ENCODE measurements around the gene H1-8.
"Not testable (repeated sequence)": the region's sequence is repeated elsewhere in the genome, so short reads cannot be mapped to it uniquely, and the experiment has no call there.

Gene H1-8

DNA sequence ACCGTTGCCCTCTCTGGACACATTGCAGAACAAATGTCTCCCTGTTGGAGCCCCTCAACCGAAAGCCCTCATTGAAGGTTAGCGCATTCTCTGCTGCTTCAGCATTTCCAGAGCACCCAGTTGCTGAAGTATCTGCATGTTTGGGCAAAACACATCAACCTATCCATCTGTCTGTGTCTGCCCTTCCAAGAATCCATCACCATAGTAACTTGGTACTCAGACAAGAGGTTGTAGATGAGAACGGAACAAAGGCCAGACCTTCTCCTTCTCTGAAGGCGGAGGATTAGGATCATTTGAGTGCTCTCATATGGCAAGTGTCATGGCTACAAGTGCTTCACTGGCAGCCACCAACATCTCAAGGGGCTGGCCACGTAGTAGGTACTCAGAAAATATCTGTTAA, 37.6 kb upstream of the H1-8 start:
- Mint-ChIP-seq H3K9me3 (no peaks in the 10 kb centered on the region), H3K27ac (no peak overlapping the region), H3K36me3 (no peaks in the 10 kb centered on the region), H3K27me3 (no peaks in the 10 kb centered on the region), H3K4me3 (no peak overlapping the region), H3K4me1 (no peaks in the 10 kb centered on the region)
- DNase-seq, result no peak
- CTCF ChIA-PET, result no interaction called here

- Mint-ChIP-seq H3K4me3 (no peak overlapping the region), H3K27ac (no peak overlapping the region), H3K36me3 (no peaks in the 10 kb centered on the region), H3K27me3 (no peaks in the 10 kb centered on the region), H3K9me3 (no peaks in the 10 kb centered on the region), H3K4me1 (peaks cover 2% of the 10 kb centered on the region)
- CTCF ChIA-PET, result no interaction called here
- no peak for DNase-seq
Observed at GRCh38 chr3:129506231-129506742, 36.7 kb upstream of the H1-8 start.

DNA sequence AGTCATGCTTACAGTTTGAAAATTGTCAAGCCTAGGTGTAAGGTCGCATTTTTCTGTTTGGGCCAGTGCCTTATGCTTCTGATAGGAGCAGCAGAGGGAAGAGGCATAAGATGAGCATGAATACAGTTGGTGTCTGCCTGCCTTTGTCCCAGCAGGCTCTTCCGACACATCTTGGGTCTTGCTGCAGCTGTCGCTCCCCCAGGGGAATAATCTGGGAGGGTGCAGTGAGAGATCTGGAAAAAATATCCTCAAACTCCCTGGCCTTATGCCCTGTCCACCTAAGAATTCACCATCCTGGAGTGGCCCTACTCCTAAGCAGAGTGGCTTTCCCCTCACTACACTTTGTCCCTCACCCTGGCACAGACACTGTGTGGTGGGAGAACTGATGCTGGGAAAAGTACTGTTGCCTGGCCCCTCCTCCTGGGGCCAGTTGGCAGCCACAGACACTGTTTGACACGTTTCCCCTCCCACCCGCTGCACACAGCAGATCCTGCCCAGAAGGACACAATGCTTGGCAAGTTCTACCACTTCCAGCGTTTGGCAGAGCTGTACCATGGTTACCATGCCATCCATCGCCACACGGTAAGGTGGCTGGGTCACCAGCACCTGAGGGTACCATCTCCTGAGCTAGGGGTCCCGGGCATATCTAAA, 35.7 kb upstream of the H1-8 start:
- Mint-ChIP-seq H3K4me1 (peaks cover 2% of the 10 kb centered on the region), H3K36me3 (no peaks in the 10 kb centered on the region), H3K9me3 (no peaks in the 10 kb centered on the region), H3K27me3 (no peaks in the 10 kb centered on the region), H3K27ac (no peak overlapping the region), H3K4me3 (no peak overlapping the region)
- CTCF ChIA-PET, result no interaction called here
- no peak for DNase-seq

DNA sequence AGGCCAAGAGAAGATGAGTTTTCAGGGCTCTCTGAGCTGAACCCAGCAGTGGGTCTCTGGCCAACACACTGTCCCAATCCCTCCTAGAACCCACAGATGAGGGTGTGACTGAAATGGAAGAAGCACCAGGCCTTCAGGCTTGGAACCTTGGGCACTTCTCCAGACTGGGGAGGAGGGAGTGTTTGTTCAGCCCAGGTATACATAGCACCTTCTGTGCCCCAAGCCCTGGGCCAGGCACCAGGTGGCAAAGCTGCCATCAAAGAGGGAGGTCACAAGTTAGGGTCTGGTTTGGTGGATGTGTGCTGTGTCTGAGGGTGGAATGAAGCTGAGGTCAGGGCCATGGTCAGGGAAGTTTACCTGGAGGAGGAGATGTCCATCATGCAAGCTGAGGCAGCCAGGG, 30.4 kb upstream of the H1-8 start:
- H3K4me1 Mint-ChIP-seq, result peaks cover 2% of the 10 kb centered on the region
- CTCF ChIA-PET, result interaction anchor here (0.7 kb wide), 1 partner anchor 23 kb away, joined by 3 read pairs; no protein-coding TSS in a partner anchor
- no peak for DNase-seq
- no peaks in the 10 kb centered on the region for H3K27me3 Mint-ChIP-seq
- H3K36me3 Mint-ChIP-seq, result peaks cover 3% of the 10 kb centered on the region
- no peak overlapping the region for H3K27ac Mint-ChIP-seq
- no peak overlapping the region for H3K4me3 Mint-ChIP-seq
- no peaks in the 10 kb centered on the region for H3K9me3 Mint-ChIP-seq

GRCh38 chr3:129513705-129514104, 29.3 kb upstream of the H1-8 start:
- Mint-ChIP-seq H3K4me1 (peaks cover 2% of the 10 kb centered on the region), H3K9me3 (no peaks in the 10 kb centered on the region), H3K36me3 (peaks cover 3% of the 10 kb centered on the region), H3K27me3 (no peaks in the 10 kb centered on the region), H3K27ac (no peak overlapping the region), H3K4me3 (no peak overlapping the region)
- no peak for DNase-seq
- CTCF ChIA-PET, result no interaction called here

DNA sequence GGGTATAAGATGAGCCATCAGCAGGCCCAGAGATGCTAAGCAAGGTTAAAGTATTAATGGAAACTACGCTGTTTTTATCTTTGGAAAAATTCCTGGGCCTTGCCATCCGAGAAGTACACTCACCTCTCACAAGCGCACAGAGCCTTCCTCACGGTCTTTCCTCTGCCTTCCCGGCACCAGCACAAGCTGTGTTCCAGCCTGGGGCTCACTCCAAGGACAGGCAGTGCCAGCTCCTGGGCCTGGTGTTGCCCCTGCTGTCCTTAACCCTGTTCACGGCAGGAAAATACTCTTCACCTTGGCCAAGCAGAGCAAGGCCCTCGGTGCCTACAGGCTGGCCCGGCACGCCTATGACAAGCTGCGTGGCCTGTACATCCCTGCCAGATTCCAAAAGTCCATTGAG, 28.9 kb upstream of the H1-8 start:
- CTCF ChIA-PET, result no interaction called here

GRCh38 chr3:129514563-129514962, 28.4 kb upstream of the H1-8 start:
- no peaks in the 10 kb centered on the region for H3K9me3 Mint-ChIP-seq
- H3K27ac Mint-ChIP-seq, result no peak overlapping the region
- DNase-seq, result no peak
- no peak overlapping the region for H3K4me3 Mint-ChIP-seq
- CTCF ChIA-PET, result no interaction called here
- H3K27me3 Mint-ChIP-seq, result no peaks in the 10 kb centered on the region
- H3K4me1 Mint-ChIP-seq, result peaks cover 2% of the 10 kb centered on the region
- peaks cover 3% of the 10 kb centered on the region for H3K36me3 Mint-ChIP-seq

More for the DNA sequence above, 28.9 kb upstream of the H1-8 start:
- H3K36me3 Mint-ChIP-seq, result peaks cover 3% of the 10 kb centered on the region
- H3K4me1 Mint-ChIP-seq, result peaks cover 2% of the 10 kb centered on the region
- H3K27me3 Mint-ChIP-seq, result no peaks in the 10 kb centered on the region
- H3K4me3 Mint-ChIP-seq, result no peak overlapping the region
- peak overlapping the region; percentile 29 for H3K27ac Mint-ChIP-seq
- H3K9me3 Mint-ChIP-seq, result no peaks in the 10 kb centered on the region
- DNase-seq, result no peak

GRCh38 chr3:129515108-129515820, 27.7 kb upstream of the H1-8 start:
- H3K4me3 Mint-ChIP-seq, H3K27ac Mint-ChIP-seq, CTCF ChIA-PET, H3K27me3 Mint-ChIP-seq, H3K36me3 Mint-ChIP-seq, H3K4me1 Mint-ChIP-seq, DNase-seq, H3K9me3 Mint-ChIP-seq: not testable (repeated sequence)

DNA sequence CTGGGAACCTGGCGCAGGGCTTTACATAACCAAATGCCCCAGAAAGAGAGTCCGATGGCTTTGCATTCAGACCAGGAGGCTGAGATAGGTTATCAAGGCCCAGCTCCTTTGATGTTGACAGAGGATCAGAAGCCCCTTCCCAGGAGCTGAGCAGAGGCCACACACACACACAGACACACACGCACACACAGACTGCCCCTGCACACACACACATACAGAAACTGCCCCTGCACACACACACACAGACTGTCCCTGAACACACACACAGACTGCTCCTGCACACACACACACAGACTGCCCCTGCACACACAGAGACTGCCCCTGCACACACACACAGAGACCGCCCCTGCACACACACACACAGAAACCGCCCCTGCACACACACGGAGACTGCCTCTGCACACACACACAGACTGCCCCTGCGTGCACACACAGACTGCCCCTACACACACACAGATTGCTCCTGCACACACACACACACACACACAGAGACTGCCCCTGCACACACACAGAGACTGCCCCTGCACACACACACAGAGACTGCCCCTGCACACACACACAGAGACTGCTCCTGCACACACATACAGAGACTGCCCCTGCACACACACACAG, 27.0 kb upstream of the H1-8 start:
- DNase-seq, H3K27ac Mint-ChIP-seq, H3K4me3 Mint-ChIP-seq, H3K4me1 Mint-ChIP-seq, H3K27me3 Mint-ChIP-seq, H3K9me3 Mint-ChIP-seq, H3K36me3 Mint-ChIP-seq, CTCF ChIA-PET: not testable (repeated sequence)

DNA sequence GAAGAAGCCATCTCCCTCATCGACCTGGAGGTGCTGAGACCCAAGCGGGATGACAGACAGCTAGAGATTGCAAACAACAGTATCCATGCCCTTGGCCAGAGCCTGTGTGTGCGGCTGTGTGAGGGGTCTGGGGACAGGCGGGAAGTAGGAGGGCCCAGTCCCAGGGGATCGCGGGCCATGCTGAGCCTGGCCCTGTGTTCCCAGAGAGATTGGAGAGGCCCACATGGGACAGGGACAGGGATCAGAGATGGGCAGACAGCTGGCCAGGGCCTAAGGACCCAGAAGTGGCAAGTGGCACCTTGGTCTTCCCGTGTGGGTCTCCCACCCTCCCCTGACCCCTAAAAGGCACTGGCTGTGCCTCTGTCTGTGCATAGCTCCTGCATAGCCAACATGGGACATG, 25.5 kb upstream of the H1-8 start:
- no peaks in the 10 kb centered on the region for H3K27me3 Mint-ChIP-seq
- no peak for DNase-seq
- no peaks in the 10 kb centered on the region for H3K4me1 Mint-ChIP-seq
- peaks cover 3% of the 10 kb centered on the region for H3K36me3 Mint-ChIP-seq
- H3K27ac Mint-ChIP-seq, result no peak overlapping the region
- CTCF ChIA-PET, result interaction anchor here (2.0 kb wide), 1 partner anchor 27 kb away, joined by 6 read pairs; no protein-coding TSS in a partner anchor
- no peak overlapping the region for H3K4me3 Mint-ChIP-seq
- H3K9me3 Mint-ChIP-seq, result no peaks in the 10 kb centered on the region

- peaks cover 3% of the 10 kb centered on the region for H3K36me3 Mint-ChIP-seq
- DNase-seq, result no peak
- no peaks in the 10 kb centered on the region for H3K27me3 Mint-ChIP-seq
- H3K9me3 Mint-ChIP-seq, result no peaks in the 10 kb centered on the region
- CTCF ChIA-PET, result interaction anchor here (2.0 kb wide), 1 partner anchor 28 kb away, joined by 6 read pairs; no protein-coding TSS in a partner anchor
- no peaks in the 10 kb centered on the region for H3K4me1 Mint-ChIP-seq
- no peak overlapping the region for H3K27ac Mint-ChIP-seq
- no peak overlapping the region for H3K4me3 Mint-ChIP-seq
Observed at GRCh38 chr3:129518038-129518561, 24.9 kb upstream of the H1-8 start.

GRCh38 chr3:129518581-129518980, 24.4 kb upstream of the H1-8 start:
- DNase-seq, result no peak
- Mint-ChIP-seq H3K9me3 (no peaks in the 10 kb centered on the region), H3K27ac (no peak overlapping the region), H3K4me3 (no peak overlapping the region), H3K4me1 (no peaks in the 10 kb centered on the region), H3K36me3 (peaks cover 3% of the 10 kb centered on the region), H3K27me3 (no peaks in the 10 kb centered on the region)
- CTCF ChIA-PET, result interaction anchor here (2.0 kb wide), 1 partner anchor 28 kb away, joined by 6 read pairs; no protein-coding TSS in a partner anchor

- Mint-ChIP-seq H3K4me1 (no peaks in the 10 kb centered on the region), H3K9me3 (no peaks in the 10 kb centered on the region), H3K4me3 (no peak overlapping the region), H3K27ac (no peak overlapping the region), H3K27me3 (no peaks in the 10 kb centered on the region), H3K36me3 (peaks cover 3% of the 10 kb centered on the region)
- CTCF ChIA-PET, result interaction anchor here (2.0 kb wide), 1 partner anchor 29 kb away, joined by 6 read pairs; no protein-coding TSS in a partner anchor
- DNase-seq, result no peak
Observed at GRCh38 chr3:129519449-129519848, 23.5 kb upstream of the H1-8 start.

GRCh38 chr3:129519896-129520715, 22.9 kb upstream of the H1-8 start:
- Mint-ChIP-seq H3K27ac (no peak overlapping the region), H3K4me3 (no peak overlapping the region), H3K4me1 (no peaks in the 10 kb centered on the region), H3K36me3 (peaks cover 3% of the 10 kb centered on the region), H3K9me3 (no peaks in the 10 kb centered on the region), H3K27me3 (no peaks in the 10 kb centered on the region)
- CTCF ChIA-PET, result no interaction called here
- no peak for DNase-seq

Data from activated naive CD4-positive, alpha-beta T cell treated with anti-CD3 and anti-CD28 coated beads, Interleukin-2, amount 10 ng/mL, durations not matched to agents 7 days and 5 days (primary cell).